ENCODE data around the gene EVA1C.
A peak's percentile ranks its signal among the peaks of the same experiment; 100 is the strongest.

Gene EVA1C

GRCh38 chr21:32391755-32392154, 20.8 kb upstream of the EVA1C start:
- DNase-seq = no peak

- peak in 1 of 2 donors; percentile 17 for DNase-seq
Measured at GRCh38 chr21:32392299-32392879, 20.1 kb upstream of the EVA1C start.

GRCh38 chr21:32392880-32393676, 19.4 kb upstream of the EVA1C start, which contains the start of gene URB1:
Gene URB1, minus strand, starts transcription at chr21:32393012. Its CDS starts 102 bp downstream, at chr21:32392910.
- DNase-seq = peak; percentile 92 to 97

- no peak for DNase-seq
Measured at GRCh38 chr21:32393677-32394001, 18.9 kb upstream of the EVA1C start.

- peak; percentile 50 to 65 for DNase-seq
Measured at GRCh38 chr21:32403201-32403777, 9.2 kb upstream of the EVA1C start.

- DNase-seq = no peak
Measured at GRCh38 chr21:32406405-32406804, 6.1 kb upstream of the EVA1C start.

GRCh38 chr21:32410291-32410690, 2.2 kb upstream of the EVA1C start:
- no peak for DNase-seq

GRCh38 chr21:32410916-32411315, 1.6 kb upstream of the EVA1C start:
- no peak for DNase-seq

- DNase-seq = peak; percentile 60 to 64
Measured at GRCh38 chr21:32411350-32412161, 950 bp upstream of the EVA1C start.

- peak in 1 of 2 donors; percentile 7 for DNase-seq
Measured at GRCh38 chr21:32413015-32413504, 554 bp downstream of the EVA1C start.

GRCh38 chr21:32413697-32414578, 1.4 kb downstream of the EVA1C start:
- no peak for DNase-seq

- no peak for DNase-seq
Measured at GRCh38 chr21:32414579-32415358, 2.3 kb downstream of the EVA1C start.

- no peak for DNase-seq
Measured at GRCh38 chr21:32415451-32416398, 3.2 kb downstream of the EVA1C start.

GRCh38 chr21:32418146-32418545, 5.6 kb downstream of the EVA1C start:
- no peak for DNase-seq

GRCh38 chr21:32422064-32422463, 9.6 kb downstream of the EVA1C start:
- DNase-seq = no peak

- DNase-seq = no peak
Measured at GRCh38 chr21:32423320-32424190, 11.0 kb downstream of the EVA1C start.

GRCh38 chr21:32424191-32424535, 11.7 kb downstream of the EVA1C start:
- no peak for DNase-seq

- no peak for DNase-seq
Measured at GRCh38 chr21:32424674-32425073, 12.2 kb downstream of the EVA1C start.

- DNase-seq = no peak
Measured at GRCh38 chr21:32425628-32426027, 13.1 kb downstream of the EVA1C start.
